Jurkat, Clone E6-1 (cell line): ENCODE data around the gene CNOT4.

Source experiments
- DNase-seq: peaks from one replicate; pipeline ENCODE4 v3.0.0-alpha.2; 2011; ENCODE audit warnings: low read depth, low spot score
- H3K4me3 ChIP-seq: 2 replicates; pipeline ENCODE4 v1.5.1; 2011; ENCODE audit warnings: mild to moderate bottlenecking, low read length, control low read depth, moderate library complexity

CNOT4 gene

GRCh38 chr7:135411098-135411497, 98.8 kb downstream of the CNOT4 start:
- no peak overlapping the region for H3K4me3 ChIP-seq
- DNase-seq: no peak

- no peak for DNase-seq
Observed at GRCh38 chr7:135410543-135410942, 99.4 kb downstream of the CNOT4 start.

GRCh38 chr7:135409845-135410542, 99.9 kb downstream of the CNOT4 start:
- DNase-seq: no peak
- H3K4me3 ChIP-seq: no peak overlapping the region

More at GRCh38 chr7:135410543-135410942, 99.4 kb downstream of the CNOT4 start:
- no peak overlapping the region for H3K4me3 ChIP-seq

GRCh38 chr7:135407884-135408283, 102.0 kb downstream of the CNOT4 start:
- no peak overlapping the region for H3K4me3 ChIP-seq
- DNase-seq: no peak

GRCh38 chr7:135406918-135407317, 103.0 kb downstream of the CNOT4 start:
- no peak for DNase-seq
- no peak overlapping the region for H3K4me3 ChIP-seq

GRCh38 chr7:135405969-135406368, 103.9 kb downstream of the CNOT4 start:
- DNase-seq: no peak
- H3K4me3 ChIP-seq: no peak overlapping the region

- H3K4me3 ChIP-seq: no peak overlapping the region
- DNase-seq: no peak
Observed at GRCh38 chr7:135403302-135403701, 106.6 kb downstream of the CNOT4 start.

GRCh38 chr7:135397689-135398088, 112.2 kb downstream of the CNOT4 start:
- H3K4me3 ChIP-seq: no peak overlapping the region
- no peak for DNase-seq

GRCh38 chr7:135392701-135393100, 117.2 kb downstream of the CNOT4 start:
- DNase-seq: no peak

GRCh38 chr7:135391514-135391913, 118.4 kb downstream of the CNOT4 start:
- no peak for DNase-seq
- H3K4me3 ChIP-seq: no peak overlapping the region

More at GRCh38 chr7:135392701-135393100, 117.2 kb downstream of the CNOT4 start:
- no peak overlapping the region for H3K4me3 ChIP-seq

- H3K4me3 ChIP-seq: no peak overlapping the region
- DNase-seq: no peak
Observed at GRCh38 chr7:135390829-135391228, 119.1 kb downstream of the CNOT4 start.

GRCh38 chr7:135389971-135390370, 119.9 kb downstream of the CNOT4 start:
- no peak overlapping the region for H3K4me3 ChIP-seq
- DNase-seq: no peak

- no peak for DNase-seq
- H3K4me3 ChIP-seq: no peak overlapping the region
Observed at GRCh38 chr7:135388616-135389015, 121.3 kb downstream of the CNOT4 start.

GRCh38 chr7:135386776-135387175, 123.1 kb downstream of the CNOT4 start:
- no peak overlapping the region for H3K4me3 ChIP-seq
- DNase-seq: no peak

GRCh38 chr7:135386181-135386580, 123.7 kb downstream of the CNOT4 start:
- DNase-seq: no peak
- no peak overlapping the region for H3K4me3 ChIP-seq

- no peak for DNase-seq
Observed at GRCh38 chr7:135385209-135385608, 124.7 kb downstream of the CNOT4 start.

GRCh38 chr7:135383525-135384175, 126.3 kb downstream of the CNOT4 start:
- DNase-seq: peak; percentile 31
- H3K4me3 ChIP-seq: no peak overlapping the region

More at GRCh38 chr7:135385209-135385608, 124.7 kb downstream of the CNOT4 start:
- H3K4me3 ChIP-seq: no peak overlapping the region

- no peak for DNase-seq
Observed at GRCh38 chr7:135382173-135382572, 127.7 kb downstream of the CNOT4 start.

GRCh38 chr7:135381369-135381768, 128.5 kb downstream of the CNOT4 start:
- no peak overlapping the region for H3K4me3 ChIP-seq
- no peak for DNase-seq

More at GRCh38 chr7:135382173-135382572, 127.7 kb downstream of the CNOT4 start:
- H3K4me3 ChIP-seq: no peak overlapping the region

- DNase-seq: no peak
- no peak overlapping the region for H3K4me3 ChIP-seq
Observed at GRCh38 chr7:135380351-135380750, 129.6 kb downstream of the CNOT4 start.

GRCh38 chr7:135377171-135377570, 132.7 kb downstream of the CNOT4 start:
- H3K4me3 ChIP-seq: no peak overlapping the region
- DNase-seq: no peak
